H9 (cell line): ENCODE results near the gene CASQ1. TPM values are rescaled to one million over a fixed set of nuclear protein-coding genes. Genes with fewer than 3 reads are reported as not detected.

Experiments used
- DNase-seq: peaks from one replicate; pipeline ENCODE4 v3.0.0-alpha.2; 2017
- H2AFZ ChIP-seq: one replicate; pipeline ENCODE4 v1.6.1; 2013; ENCODE audit warnings: mild to moderate bottlenecking, low read length, control low read depth, moderate library complexity
- H2AK5ac ChIP-seq: 2 replicates; pipeline ENCODE4 v1.6.1; 2013; ENCODE audit warnings: low read length, control low read depth, mixed read lengths; ENCODE audit not compliant: insufficient read length
- H2BK120ac ChIP-seq: one replicate; pipeline ENCODE4 v1.6.1; 2013; ENCODE audit warnings: low read depth, mild to moderate bottlenecking, low read length, control low read depth, inconsistent platforms; ENCODE audit not compliant: poor library complexity, severe bottlenecking
- H2BK12ac ChIP-seq: 2 replicates; pipeline ENCODE4 v1.6.1; 2013; ENCODE audit warnings: low read length, control low read depth, mixed read lengths, low read depth; ENCODE audit not compliant: insufficient read length
- H2BK15ac ChIP-seq: 2 replicates; pipeline ENCODE4 v1.6.1; 2013; ENCODE audit warnings: low read depth, low read length, control low read depth
- H2BK20ac ChIP-seq: one replicate; pipeline ENCODE4 v1.6.1; 2013; ENCODE audit warnings: low read depth, mild to moderate bottlenecking, low read length, control low read depth, inconsistent platforms; ENCODE audit not compliant: poor library complexity, severe bottlenecking
- H2BK5ac ChIP-seq: 2 replicates; pipeline ENCODE4 v1.6.1; 2013; ENCODE audit warnings: low read length, control low read depth, mixed read lengths; ENCODE audit not compliant: insufficient read length
- H3K14ac ChIP-seq: 2 replicates; pipeline ENCODE4 v1.6.1; 2013; ENCODE audit warnings: low read length, control low read depth; ENCODE audit not compliant: insufficient read depth
- H3K18ac ChIP-seq: 2 replicates; pipeline ENCODE4 v1.6.1; 2013; ENCODE audit warnings: low read depth, mild to moderate bottlenecking, mixed read lengths, low read length, control low read depth; ENCODE audit not compliant: insufficient read length
- H3K23ac ChIP-seq: 2 replicates; pipeline ENCODE4 v1.6.1; 2013; ENCODE audit warnings: low read length, control low read depth, mixed read lengths, low read depth; ENCODE audit not compliant: insufficient read length
- H3K23me2 ChIP-seq: 2 replicates; pipeline ENCODE4 v1.6.1; 2013; ENCODE audit warnings: low read depth, mild to moderate bottlenecking, mixed read lengths, low read length, control low read depth; ENCODE audit not compliant: insufficient read length, poor library complexity, severe bottlenecking
- H3K27ac ChIP-seq: 2 replicates; pipeline ENCODE4 v1.5.1; 2013; ENCODE audit warnings: low read length, control low read depth, mixed read lengths, low read depth; ENCODE audit not compliant: insufficient read length
- H3K27me3 ChIP-seq: 2 replicates; pipeline ENCODE4 v1.6.1; 2013; ENCODE audit warnings: low read length, control low read depth, inconsistent platforms; ENCODE audit not compliant: insufficient read depth
- H3K4ac ChIP-seq: 2 replicates; pipeline ENCODE4 v1.6.1; 2013; ENCODE audit warnings: low read depth, mild to moderate bottlenecking, control low read depth, inconsistent platforms, low read length, moderate library complexity
- H3K4me1 ChIP-seq: 2 replicates; pipeline ENCODE4 v1.6.1; 2013; ENCODE audit warnings: low read length, control low read depth, inconsistent platforms; ENCODE audit not compliant: insufficient read depth
- H3K4me2 ChIP-seq: 2 replicates; pipeline ENCODE4 v1.6.1; 2013; ENCODE audit warnings: low read length, control low read depth, mixed read lengths; ENCODE audit not compliant: insufficient read length, insufficient read depth
- H3K56ac ChIP-seq: 2 replicates; pipeline ENCODE4 v1.6.1; 2013; ENCODE audit warnings: low read depth, mild to moderate bottlenecking, mixed read lengths, low read length, control low read depth; ENCODE audit not compliant: insufficient read length
- H3K79me1 ChIP-seq: 2 replicates; pipeline ENCODE4 v1.6.1; 2013; ENCODE audit warnings: low read depth, mild to moderate bottlenecking, moderate library complexity, low read length, control low read depth, inconsistent platforms; ENCODE audit not compliant: insufficient read depth, poor library complexity, severe bottlenecking
- H3K79me2 ChIP-seq: 2 replicates; pipeline ENCODE4 v1.6.1; 2013; ENCODE audit warnings: low read length, control low read depth, inconsistent platforms; ENCODE audit not compliant: insufficient read depth
- H3K9ac ChIP-seq: 2 replicates; pipeline ENCODE4 v1.6.1; 2013; ENCODE audit warnings: low read length, control low read depth, mixed read lengths; ENCODE audit not compliant: insufficient read length; ENCODE audit errors: extremely low read depth
- H3K9me3 ChIP-seq: one replicate; pipeline ENCODE4 v1.6.1; 2013; ENCODE audit warnings: low read depth, low read length, inconsistent platforms; ENCODE audit not compliant: control insufficient read depth
- H3T11ph ChIP-seq: one replicate; pipeline ENCODE4 v1.6.1; 2013; ENCODE audit warnings: mild to moderate bottlenecking, low read length, control low read depth, inconsistent platforms
- H4K20me1 ChIP-seq: one replicate; pipeline ENCODE4 v1.6.1; 2013; ENCODE audit not compliant: control insufficient read depth, insufficient read length, insufficient read depth
- H4K5ac ChIP-seq: 2 replicates; pipeline ENCODE4 v1.6.1; 2013; ENCODE audit warnings: low read depth, mild to moderate bottlenecking, mixed read lengths, low read length, control low read depth; ENCODE audit not compliant: insufficient read length
- H4K8ac ChIP-seq: replicated peaks from 2 replicates; pipeline ENCODE4 v1.6.1; 2013; ENCODE audit warnings: low read length, control low read depth, mixed read lengths, low read depth; ENCODE audit not compliant: insufficient read length
- H4K91ac ChIP-seq: 2 replicates; pipeline ENCODE4 v1.6.1; 2013; ENCODE audit warnings: low read depth, mild to moderate bottlenecking, moderate library complexity, mixed read lengths, low read length, control low read depth; ENCODE audit not compliant: insufficient read length
- H3K27ac Mint-ChIP-seq, 3 experiments: 2 replicates in 2 of 3; 3 replicates in 1 of 3; pipeline ENCODE4 v1.8.0; 2020 to 2021; ENCODE audit warnings: mixed read lengths in 3 of 3, mild to moderate bottlenecking in 1 of 3, moderate library complexity in 1 of 3
- H3K27me3 Mint-ChIP-seq: 2 replicates; pipeline ENCODE4 v1.8.0; 2021; ENCODE audit warnings: low read depth, mild to moderate bottlenecking, moderate library complexity, mixed read lengths
- H3K36me3 Mint-ChIP-seq, 3 experiments: 2 replicates in 2 of 3; 3 replicates in 1 of 3; pipeline ENCODE4 v1.8.0; 2020 to 2021; ENCODE audit warnings: low read depth in 3 of 3, mixed read lengths in 3 of 3; ENCODE audit not compliant: insufficient read depth in 1 of 3
- H3K4me1 Mint-ChIP-seq, 2 experiments: 2 replicates each; pipeline ENCODE4 v1.8.0; 2020; ENCODE audit warnings: mixed read lengths in 2 of 2
- H3K4me3 Mint-ChIP-seq, 2 experiments: 2 replicates in 1 of 2; 3 replicates in 1 of 2; pipeline ENCODE4 v1.8.0; 2020 to 2021; ENCODE audit warnings: mild to moderate bottlenecking in 2 of 2, mixed read lengths in 2 of 2, moderate library complexity in 1 of 2
- H3K9me3 Mint-ChIP-seq, 2 experiments: 2 replicates in 1 of 2; 3 replicates in 1 of 2; pipeline ENCODE4 v1.8.0; 2020; ENCODE audit warnings: mild to moderate bottlenecking in 2 of 2, mixed read lengths in 2 of 2, moderate library complexity in 1 of 2
- CTCF ChIP-seq: fragments of 200-600 bp; sonication (generic); conservative IDR thresholded peaks from 3 replicates; pipeline ENCODE4 v1.8.0; 2021; ENCODE audit warnings: antibody characterized with exemption, mild to moderate bottlenecking
- WGBS: extraction: QIAGEN DNeasy Blood & Tissue Kit; methylation state at CpG from one replicate; pipeline ENCODE4 v1.1.7; 2013; ENCODE audit warnings: missing lambda C conversion rate, low lambda C conversion rate, mixed read lengths; ENCODE audit not compliant: insufficient read length; ENCODE audit errors: extremely low coverage; 5-methylcytosine and 5-hydroxymethylcytosine counted together
- total RNA-seq: library from RNA; stranded (reverse); gene quantifications from 2 replicates; pipeline ENCODE4 v1.2.1, GENCODE V29; 2021

The CASQ1 gene
- total RNA-seq, 1 experiment from 2014 or later, result 0.55 TPM

DNA sequence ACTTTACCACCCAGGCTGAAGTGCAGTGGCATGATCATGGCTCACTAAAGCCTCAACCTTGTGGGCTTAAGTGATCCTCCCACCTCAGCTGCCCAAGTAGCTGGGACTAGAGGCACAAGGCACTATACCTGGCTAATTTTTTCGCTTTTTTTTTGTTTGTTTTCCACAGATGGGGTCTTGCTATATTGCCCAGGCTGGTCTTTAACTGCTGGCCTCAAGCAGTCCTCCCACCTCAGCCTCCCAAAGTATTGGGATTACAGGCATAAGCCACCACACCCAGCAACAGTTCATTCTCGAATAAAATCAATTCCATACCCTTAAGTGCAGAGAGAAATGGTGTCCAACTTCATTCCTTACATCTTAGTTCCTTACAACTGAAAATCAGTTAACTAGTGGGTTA, 47.2 kb downstream of the CASQ1 start:
- Histone ChIP-seq H2BK12ac (no peak overlapping the region), H3K79me2 (no peaks in the 10 kb centered on the region), H4K20me1 (no peaks in the 10 kb centered on the region), H2BK15ac (no peak overlapping the region), H3K79me1 (no peaks in the 10 kb centered on the region), H4K91ac (no peak overlapping the region), H4K5ac (no peak overlapping the region), H3K4ac (no peak overlapping the region), H3K23me2 (no peaks in the 10 kb centered on the region), H3K14ac (no peak overlapping the region), H4K8ac (no peak overlapping the region), H2BK120ac (no peak overlapping the region), H2AK5ac (no peak overlapping the region), H2BK20ac (no peak overlapping the region), H3K9ac (no peak overlapping the region), H3K18ac (no peak overlapping the region), H3K9me3 (no peaks in the 10 kb centered on the region), H3K27ac (no peak overlapping the region), H3K56ac (no peak overlapping the region), H2AFZ (no peak overlapping the region), H3K4me1 (no peaks in the 10 kb centered on the region), H3K27me3 (no peaks in the 10 kb centered on the region), H3K4me2 (no peak overlapping the region), H2BK5ac (no peak overlapping the region), H3K23ac (no peak overlapping the region), H3T11ph (no peak overlapping the region)
- Mint-ChIP-seq H3K36me3 (peaks cover 15 to 74% (median 54%) of the 10 kb centered on the region in 3 experiments; a peak in 6 of 7 replicates), H3K27me3 (no peaks in the 10 kb centered on the region), H3K4me3 (no peak overlapping the region), H3K9me3 (no peaks in the 10 kb centered on the region; a peak in 1 of 5 replicates), H3K27ac (no peak overlapping the region), H3K4me1 (peaks cover 4% of the 10 kb centered on the region in 2 experiments; a peak in 2 of 4 replicates)
- no peak for TF ChIP-seq CTCF
- WGBS, result no CpG with 5 or more reads among the region's 2 CpGs
- DNase-seq, result no peak
